NCI-H1436 treated with DMSO at 0.1 percent for 48 hours (cell line): ENCODE data around the gene ADARB2.

Experiments used
- DNase-seq: peaks from one replicate; lab custom pipeline; 2025; lab: John Stamatoyannopoulos, UW

Gene ADARB2

DNA sequence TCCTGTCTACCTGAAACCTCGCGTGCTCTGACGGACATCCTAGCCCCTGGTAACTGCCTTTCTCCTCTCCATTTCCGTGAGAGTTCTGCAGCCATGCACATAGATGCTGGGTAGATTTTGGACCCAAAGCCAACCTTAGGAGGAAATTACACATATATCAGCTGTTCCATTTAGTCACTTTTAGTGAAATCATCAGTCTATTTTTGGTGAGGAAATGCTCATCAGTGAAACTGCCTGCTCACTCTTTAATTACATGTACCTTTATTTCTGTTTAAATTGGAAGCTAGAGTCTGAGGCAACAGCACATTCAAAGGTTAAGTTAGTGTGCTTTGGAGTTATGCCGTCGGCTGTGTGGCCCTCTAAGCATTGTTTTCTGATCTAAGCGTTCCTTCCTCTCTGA is 449.8 kb downstream of the ADARB2 start:
- DNase-seq: no peak

- DNase-seq: no peak
These were observed 453.2 kb downstream of the ADARB2 start for GRCh38 chr10:1284076-1284475.

DNA sequence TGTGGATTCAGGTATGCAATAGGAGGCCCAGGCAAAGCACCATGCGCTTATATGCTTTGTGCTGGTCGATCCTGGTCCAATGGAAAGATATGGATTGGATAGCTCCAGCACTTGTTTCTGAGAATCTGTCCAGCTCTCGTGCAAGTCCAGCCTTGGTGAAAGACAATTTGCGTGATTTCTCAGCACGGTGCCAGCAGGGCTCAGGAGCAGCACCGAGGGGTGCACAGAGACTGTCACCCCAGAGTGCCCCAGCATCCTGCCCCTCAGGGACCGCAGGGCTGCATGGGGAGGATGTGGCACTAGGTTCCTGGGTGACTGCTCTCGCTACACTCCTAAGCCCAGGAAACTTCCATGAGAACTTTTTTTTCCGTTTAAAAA is 455.9 kb downstream of the ADARB2 start:
- no peak for DNase-seq

DNA sequence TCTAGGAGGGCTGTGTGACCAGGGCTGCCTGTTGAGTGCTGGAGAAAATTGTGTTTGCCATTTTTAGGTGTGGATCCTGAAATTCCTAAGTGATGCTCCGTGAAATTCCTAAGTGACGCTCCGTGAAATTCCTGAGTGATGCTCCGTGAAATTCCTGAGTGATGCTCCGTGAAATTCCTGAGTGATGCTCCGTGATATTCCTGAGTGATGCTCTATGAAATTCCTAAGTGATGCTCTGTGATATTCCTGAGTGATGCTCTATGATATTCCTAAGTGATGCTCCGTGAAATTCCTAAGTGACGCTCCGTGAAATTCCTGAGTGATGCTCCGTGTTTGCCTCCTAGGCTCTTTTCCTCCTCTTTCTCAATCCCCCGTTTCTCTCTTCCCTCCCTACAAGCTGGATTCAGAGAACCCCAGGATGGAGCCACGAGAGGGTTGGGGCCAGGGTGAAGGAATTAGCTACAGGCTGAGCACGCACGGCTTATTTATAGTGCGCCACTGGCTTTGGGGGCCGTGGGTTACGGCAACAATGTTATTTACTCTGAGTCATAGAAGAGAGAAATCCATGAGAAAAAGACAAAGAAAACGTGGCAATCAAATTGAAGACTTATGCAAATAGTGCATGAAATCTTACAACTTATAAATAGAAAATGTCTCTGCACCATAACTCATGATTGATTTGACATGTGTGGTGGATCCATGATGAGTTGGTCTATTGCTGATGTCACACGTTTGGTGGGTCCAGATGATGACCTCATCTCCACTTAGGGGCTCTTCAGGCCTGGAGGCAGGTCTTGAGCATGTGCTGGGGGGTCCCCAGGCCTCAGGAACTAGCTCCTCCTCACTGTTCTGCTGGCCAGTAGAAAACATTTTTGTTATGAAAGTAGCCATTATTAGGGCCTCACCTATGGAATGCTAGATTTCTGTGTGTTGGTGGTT is 456.6 kb downstream of the ADARB2 start:
- no peak for DNase-seq

GRCh38 chr10:1278306-1278705 is 459.0 kb downstream of the ADARB2 start:
- no peak for DNase-seq

DNA sequence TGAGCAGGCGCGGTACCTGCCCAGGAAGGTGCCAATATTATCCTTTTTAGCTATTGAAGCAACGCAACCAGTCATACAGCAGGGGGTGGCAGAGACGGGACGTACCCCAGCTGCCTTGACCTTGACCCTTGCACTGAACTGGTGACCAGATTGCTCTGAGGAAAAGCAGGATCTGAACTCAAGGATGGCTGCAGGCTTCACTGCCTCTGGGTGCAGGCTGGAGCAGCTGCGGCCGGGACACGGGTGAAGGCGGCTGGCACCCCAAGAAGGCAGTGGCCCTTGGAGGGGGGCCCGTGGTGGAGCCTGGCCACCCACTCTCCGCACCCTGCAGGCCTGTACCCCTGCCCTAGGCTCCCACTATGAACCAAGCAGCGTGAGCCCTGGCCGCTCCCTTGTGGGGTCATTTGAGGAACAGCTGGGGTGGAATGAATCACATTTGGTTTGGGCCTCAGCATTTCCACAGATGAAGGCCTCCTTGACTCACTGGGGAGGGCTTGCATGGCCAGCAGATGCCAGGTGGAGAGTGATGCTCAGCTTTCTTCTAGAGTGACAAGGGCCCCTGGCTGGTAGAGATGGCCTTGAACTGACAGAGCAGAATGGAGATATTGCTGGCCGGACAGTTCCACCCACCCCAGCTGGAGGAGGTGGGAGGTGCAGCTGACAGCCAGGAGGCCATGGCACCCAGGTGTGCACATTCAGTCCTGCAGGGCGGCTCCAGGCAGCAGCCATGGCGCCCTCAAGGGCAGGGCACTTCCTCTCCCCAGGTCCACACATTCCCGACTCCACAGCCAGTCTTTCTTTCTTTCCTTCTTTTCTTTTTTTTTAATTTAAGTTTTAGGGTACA is 462.4 kb downstream of the ADARB2 start:
- no peak for DNase-seq

GRCh38 chr10:1274111-1274661 is 463.1 kb downstream of the ADARB2 start:
- no peak for DNase-seq

DNA sequence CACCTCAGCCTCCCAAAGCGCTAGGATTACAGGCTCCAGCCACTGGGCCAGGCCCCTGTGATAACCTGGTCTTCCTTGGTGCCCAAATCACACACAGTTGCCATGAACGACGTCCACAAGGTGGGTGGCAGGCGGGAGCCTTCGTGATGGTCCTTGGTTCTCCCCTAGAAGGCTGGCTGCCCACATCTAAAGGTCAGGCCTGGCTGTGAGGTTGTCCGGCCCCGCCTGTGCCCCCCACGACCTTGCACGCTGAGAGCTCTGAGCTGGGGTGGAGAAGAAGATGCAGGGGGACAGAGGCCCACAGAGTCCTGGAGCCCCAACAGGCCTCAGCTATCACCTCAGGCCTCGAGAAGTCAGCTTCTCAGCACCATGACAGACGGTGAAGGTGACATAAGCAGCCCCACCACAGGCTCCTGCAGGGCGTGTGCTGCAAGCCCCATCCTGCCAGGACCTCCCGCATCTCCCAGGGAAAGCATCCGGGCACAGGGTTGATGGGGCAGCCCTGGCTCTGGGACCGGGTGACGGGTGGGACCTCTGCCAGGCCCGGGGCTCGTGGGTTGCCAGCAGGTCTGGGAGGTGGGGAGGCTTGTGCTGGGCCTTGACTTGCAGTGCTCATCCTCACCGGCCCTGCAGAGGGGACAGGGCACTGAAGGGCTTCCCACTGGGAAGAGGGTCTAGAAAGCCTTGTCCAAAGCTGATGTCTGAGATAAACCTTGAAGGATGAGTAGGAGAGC is 463.8 kb downstream of the ADARB2 start:
- no peak for DNase-seq

GRCh38 chr10:1272777-1273161 is 464.6 kb downstream of the ADARB2 start:
- DNase-seq: no peak

DNA sequence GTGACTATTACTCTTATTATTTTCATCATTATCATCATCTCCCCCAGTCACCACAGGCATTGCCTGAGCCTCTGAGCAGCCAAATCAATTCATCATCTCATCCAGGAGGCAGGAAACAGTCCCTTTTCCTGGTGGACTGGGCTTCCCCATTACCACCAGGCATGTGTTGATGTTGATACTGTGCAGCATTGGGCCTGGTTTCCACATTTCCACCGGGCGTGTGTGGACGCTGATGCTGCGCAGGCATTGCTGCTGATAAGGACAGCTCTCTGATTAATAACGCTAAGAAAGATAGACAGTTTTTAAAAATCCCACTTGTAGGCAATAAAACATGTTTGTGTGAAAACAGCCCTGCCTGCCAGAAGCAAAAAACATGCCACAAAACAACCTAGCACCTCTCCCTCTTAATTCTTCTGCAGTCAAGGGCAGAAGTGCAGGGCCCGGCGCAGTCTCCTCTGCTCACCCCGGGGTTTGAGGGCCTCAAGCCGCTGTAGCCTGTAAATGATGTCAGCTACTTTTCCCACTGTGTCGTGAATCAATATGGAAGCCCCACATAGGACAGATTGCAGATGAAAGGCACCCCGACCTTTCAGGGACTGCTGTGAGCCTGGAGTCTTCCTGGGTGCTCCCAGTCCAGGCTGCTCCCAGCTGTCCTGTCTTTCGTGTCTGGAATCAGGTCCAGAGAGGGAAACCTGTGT is 465.1 kb downstream of the ADARB2 start:
- no peak for DNase-seq

- DNase-seq: no peak
These were observed 466.4 kb downstream of the ADARB2 start for GRCh38 chr10:1270906-1271305.

GRCh38 chr10:1270490-1270889 is 466.8 kb downstream of the ADARB2 start:
- DNase-seq: no peak

DNA sequence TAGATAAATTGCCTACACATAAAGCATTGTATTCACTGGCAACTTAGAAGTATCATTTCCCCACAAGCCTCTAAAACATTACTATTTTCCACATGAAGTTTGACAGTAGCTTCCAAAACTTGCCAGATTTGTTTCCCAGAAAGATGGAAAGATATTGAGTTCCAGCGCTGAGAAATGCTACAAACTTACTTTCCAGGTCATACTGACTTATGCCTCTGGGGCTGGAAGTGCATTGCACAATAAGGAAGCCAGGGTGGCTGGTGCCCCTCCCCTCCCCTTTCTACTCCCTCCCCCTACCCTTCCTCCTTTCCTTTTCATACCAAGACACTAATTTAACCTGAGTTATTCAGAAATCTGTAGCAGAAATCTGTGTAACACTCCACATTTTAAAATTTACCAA is 468.5 kb downstream of the ADARB2 start:
- DNase-seq: no peak

DNA sequence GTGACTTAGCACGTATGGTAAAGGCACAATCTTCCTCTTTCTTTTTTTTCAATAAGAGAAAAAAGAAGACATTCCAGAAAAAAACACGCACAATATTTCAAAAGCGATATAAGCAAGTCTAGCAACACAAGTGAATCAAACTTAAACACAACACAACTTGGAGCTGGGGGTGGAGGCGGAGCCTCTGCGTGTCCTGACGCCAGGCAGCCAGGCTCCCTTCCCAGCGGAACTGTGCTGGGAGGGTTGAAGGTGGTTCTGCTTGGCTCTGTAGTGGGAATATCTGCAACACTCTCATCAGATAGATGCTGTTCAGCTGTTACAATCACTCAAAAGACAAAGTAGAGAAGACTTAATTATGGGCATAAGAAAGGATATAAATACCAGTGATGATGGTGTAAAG is 469.8 kb downstream of the ADARB2 start:
- no peak for DNase-seq

- DNase-seq: no peak
These were observed 470.2 kb downstream of the ADARB2 start for GRCh38 chr10:1267148-1267547.

DNA sequence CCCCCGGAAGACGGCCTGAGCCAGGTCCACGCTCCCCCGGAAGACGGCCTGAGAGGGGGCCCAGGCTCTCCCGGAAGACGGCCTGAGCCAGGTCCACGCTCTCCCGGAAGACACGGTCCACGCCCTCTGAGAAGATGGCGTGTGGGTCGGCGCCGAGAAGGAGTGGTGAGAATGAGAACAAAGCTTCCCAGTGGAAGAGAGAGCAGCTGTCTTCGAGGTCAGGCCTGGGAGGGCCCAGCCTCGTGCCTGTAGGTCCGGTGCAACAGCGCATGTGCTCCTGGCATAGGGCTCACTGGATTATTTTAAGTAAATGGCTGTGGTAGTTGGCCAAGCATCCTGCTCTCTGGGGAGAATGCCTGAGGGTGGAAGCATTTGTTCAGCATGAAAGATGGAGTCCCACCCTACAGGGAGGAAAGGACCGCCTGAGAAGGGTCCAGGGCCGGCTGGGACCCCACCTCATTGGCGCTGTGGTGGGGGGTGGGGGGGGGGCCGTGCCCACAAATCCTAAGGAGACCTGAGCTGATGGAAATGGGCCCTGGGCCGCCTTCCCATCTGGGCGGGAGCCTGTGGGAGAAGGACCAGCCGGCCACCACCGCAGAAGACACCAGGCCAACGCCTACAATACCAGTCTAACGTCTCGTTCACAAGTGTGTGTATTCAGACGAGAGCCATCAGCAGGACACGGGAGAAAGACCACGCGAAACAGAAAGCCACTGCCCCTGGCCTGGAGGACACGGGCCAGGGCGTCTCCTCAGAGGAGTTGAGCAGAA is 471.1 kb downstream of the ADARB2 start:
- no peak for DNase-seq

- no peak for DNase-seq
These were observed 473.3 kb downstream of the ADARB2 start for GRCh38 chr10:1264001-1264400.

DNA sequence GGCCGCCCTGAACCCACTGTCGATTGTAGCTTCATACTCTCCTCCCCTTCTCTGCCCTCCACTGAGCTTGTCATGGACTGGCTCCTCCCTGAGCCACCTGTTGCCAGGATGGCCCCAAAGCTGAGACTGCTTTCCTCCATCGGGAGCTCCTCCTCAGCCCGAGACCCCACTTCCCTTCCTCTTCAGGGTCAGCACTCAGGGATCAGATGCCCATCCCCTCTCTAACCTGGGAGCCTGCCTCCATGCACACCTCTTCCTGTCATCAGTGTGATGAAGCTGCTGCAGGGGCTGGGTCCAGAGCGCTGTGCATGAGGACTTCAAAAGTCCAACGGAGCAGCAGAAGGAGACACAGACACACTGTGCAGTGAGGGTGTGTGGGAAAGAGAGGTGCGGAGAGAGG is 480.1 kb downstream of the ADARB2 start:
- DNase-seq: no peak

DNA sequence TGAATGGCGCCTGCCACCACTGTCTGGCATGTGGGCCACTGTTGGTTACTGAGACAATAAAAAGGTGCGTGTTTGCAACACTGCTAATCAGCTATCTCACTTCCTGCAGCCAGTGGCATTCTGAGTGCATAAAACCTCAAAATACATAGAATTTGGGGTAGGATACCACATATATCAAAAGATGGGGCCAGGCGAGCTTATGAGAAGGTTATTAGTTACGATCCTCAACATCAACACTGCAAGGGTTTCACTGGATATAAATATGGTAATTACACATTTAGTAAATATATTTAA is 480.9 kb downstream of the ADARB2 start:
- no peak for DNase-seq

- DNase-seq: no peak
These were observed 481.5 kb downstream of the ADARB2 start for GRCh38 chr10:1255600-1256431.
